ENCODE results near the gene DYSF. TPM values are rescaled to one million over a fixed set of nuclear protein-coding genes. Genes with fewer than 3 reads are reported as not detected.

DYSF gene
- polyA plus RNA-seq, 12 donors: 53.5 to 196 (median 112) TPM

DNA sequence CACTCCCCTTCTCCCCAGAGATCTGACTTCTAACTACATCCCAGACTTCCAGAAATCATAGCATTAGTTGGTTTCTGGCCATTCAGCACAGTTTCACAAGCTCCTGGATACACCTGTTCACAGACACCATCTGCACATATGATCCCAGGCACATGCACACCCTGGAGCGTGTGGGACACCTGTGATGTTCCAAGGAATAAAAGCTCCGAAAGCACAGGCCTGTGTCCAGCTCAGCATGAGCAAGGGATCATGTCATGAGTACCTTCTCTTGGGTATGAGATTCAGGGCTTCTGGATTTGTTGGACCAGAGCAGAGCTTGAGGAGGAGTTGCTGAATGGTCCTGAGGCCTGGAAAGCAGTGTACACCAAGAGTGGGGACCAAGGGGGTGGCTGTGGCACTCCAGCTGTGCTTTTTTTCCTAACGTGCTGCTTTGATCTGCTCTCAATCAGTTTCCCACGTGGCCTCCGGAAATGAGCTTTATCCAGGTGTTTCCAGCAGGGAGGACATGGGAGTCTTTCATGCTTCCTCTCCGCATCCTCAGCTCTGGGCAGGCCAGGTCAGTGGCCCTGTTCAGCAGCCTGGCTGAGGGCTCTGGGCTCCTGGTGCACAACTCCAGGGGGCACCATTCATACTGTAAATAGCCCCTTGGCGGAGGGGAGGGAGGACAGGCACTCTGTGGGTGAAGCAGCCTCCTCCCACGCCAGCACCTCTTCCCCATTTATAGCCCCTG lies 1.8 kb downstream of the DYSF start:
- no peak for DNase-seq

DNA sequence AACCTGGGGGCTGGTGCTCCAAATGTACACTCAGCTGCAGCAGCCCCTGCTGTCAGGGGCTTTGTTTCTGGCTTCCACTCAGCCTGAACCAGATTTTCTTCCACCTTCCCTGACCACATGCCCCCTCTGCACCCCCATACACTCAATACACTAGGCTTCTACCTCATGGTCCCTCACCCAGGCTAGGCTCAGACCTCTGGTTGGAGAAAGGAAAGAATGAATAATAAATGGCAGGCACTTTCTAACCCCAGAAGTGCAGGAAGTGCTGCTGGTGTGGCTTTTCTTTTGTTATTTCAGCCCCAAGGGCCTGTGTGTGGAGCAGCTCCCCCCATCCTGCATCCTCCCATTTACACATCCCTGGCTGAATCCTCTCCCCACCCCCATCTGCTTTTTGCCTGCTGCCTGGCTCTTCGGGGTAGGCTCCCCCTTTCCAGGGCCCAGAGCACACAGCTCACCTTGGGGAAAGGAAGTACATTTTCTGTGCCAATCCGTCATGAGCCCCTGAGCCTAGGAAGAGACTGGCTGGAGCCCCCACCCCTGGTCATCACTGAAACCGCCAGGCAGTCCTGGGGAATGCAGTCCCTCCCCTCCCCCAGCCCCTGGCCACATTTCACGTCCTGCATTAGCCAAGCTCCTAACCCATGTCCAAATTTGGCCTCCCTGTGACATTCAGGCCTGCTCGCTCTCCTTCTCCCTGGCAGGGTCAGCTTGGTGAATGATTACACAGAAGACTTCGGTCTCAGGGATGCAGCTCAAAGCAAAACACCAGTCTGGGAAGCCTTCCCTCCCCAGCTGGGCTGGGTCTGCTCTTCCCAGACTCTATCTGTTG lies 2.6 kb downstream of the DYSF start:
- DNase-seq: no peak

DNA sequence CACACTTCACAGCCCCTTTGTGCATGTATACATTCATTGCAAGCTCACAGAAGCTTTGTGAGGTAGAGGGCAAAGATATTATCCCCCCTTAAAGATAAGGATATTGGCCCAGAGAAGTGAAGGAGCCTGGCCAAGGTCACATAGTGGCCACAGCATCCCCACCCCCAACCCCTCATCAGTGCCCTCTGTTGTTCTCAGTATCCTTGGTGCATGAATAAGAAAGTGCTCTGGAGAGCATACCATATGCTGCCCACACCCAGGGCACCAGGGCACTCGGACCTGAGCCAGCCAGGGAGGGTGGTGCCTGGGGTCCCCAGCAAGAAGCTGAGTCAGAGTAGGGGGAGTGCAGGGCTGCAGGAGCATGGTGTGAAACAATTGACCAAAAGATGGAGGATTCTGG lies 3.3 kb downstream of the DYSF start:
- no peak for DNase-seq

DNA sequence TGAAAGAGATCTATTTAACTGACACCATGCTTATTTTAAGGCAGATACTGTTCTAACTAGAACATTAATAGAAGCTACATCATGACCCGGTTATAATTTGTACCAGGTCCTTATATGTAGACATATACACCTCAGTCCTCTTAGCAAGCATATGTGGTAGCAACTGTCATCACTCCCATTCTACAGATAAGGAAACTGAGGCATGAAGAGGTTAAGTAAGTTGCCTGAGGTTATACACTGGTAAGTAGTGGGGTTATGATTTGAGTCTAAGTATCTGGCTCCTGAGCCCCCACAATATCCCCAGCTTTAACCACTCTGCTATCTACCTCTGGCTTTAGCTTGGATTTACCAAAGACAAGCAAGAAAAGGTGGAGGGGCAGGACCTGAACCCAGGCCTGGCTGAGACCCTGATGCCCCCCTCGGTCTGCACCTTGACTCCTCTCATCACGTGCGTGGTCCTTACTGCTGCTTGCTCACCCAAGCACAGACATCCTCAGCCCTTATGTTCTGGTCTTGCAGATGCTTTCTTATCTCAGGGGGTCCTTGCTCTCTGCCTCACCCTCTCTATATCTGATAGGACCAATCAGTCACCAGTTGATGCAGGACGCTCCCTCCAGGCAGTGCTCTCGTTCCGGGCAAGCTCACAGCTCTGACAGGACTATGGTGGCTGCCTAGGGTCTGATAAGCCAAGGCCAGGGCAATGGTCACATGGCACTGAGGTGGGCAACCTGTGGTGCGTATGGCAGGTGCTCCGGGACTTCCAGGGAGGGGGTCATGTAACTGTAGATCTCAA lies 4.0 kb downstream of the DYSF start:
- DNase-seq: no peak

DNA sequence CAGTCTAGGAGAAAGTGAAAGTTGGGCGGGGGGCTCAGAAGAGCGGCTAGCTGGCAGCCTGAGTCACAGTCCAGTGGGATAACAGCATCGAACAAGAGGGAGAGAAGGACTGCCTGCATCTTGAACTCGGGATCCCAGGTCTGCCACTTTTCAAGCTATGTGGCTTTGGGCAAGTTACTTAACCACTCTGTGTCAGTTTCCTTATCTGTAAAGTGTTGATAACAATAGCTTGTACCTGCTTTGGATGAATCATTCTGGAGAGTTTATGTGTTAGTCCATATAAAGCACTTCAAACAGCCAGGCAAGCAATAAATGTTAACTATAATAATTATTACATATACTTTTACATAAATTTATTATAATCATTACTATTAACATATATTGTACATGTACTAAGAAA lies 4.6 kb downstream of the DYSF start:
- no peak for DNase-seq

DNA sequence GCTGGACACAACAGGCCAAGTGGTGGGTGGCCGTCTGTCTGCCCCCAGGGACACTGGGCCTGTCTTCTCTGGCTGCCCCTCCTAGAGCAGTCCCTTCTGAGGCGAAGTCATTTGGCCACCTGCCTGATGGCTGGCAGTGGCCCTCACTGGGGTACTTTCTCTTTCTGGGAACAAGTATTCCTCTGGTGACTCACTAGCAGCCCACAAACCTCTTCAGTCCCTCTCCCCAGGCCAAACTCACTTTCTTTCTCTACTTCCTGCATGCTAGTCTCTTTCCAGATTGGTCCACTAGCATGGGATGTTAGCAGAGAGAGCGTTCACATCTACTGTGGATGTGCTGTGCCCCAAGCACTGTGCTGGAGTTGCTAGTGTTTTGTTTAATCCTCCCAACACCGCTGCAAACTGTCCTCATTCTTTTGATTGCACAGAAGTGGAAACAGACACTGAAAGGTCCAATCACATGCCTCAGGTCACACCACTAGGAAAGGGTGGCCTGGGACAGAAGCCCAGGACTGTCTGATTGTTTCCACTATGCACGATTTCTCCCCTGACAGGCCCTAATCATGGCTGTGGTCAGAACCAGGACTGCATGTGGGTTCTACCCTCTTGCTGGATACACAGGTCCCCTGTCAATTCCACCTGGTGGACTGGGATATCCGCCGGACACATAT lies 5.2 kb downstream of the DYSF start:
- DNase-seq: no peak

DNA sequence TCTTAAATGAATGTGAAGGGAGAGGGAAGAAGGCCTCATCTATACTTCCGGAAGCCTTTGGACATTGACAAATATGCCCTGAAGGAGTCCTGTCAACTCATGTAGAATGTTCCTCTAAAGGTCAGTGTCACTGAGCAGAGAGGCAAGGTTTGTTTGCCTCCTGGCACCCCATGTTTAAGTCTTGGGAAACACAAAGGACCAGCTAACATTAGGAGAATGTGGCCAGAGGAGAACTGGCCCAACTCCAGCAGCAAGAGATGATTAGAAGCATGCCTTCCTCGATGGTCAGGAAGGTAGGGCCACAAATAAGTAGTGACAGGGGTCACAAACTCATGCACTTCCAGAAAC lies 5.7 kb downstream of the DYSF start:
- DNase-seq: no peak

DNA sequence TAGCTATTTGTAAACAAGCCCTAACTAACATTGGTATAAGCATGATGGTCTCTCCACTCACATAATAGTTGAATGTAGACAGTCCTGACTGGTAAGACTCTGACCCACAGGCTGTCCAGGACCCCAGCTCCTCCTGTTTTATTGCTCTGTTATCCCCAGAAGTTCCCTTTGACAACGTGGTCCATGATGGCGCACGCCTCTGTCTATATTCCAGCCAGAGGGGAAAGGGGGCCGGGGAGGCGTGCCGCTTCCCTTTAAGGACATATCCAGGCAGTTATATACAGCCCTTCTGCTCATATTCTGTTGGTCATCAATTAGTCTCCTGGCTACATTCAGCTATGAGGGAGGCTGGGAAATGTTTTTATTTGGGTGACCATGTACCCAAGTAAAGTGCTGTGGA lies 6.7 kb downstream of the DYSF start:
- DNase-seq: no peak

DNA sequence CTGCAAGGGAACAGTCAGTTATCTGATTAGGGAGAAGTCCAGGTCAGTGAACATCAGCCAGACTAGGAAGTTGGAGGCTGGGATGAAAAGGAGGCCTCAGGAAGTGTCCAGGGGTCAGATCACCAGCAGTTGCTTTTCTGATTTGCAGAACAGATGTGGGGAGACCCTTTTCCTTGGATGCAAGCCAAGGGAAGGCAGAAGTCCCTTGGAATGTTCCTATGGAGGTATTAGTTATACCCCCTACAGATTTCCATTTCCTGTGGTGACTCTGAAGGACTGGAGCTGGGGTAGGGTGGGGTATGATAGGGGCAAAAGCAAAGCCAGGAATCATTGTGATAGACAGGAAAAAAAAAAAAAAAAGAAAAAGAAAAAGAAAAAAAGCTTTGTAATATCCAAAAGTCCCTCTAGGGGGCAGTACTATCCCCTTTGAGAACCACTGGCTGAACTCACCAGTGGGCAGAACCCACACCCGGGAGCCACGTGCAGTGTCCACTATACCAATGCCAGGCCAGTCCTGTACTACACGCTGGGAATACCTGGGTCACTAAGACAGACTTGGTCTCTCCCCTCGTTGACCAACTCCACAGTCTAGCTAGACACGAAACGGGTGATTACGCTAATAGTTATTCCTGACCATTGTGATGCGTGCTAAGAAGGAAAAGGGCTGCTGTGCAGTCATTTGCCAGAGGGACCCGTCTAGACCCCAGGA lies 7.4 kb downstream of the DYSF start:
- DNase-seq: no peak

DNA sequence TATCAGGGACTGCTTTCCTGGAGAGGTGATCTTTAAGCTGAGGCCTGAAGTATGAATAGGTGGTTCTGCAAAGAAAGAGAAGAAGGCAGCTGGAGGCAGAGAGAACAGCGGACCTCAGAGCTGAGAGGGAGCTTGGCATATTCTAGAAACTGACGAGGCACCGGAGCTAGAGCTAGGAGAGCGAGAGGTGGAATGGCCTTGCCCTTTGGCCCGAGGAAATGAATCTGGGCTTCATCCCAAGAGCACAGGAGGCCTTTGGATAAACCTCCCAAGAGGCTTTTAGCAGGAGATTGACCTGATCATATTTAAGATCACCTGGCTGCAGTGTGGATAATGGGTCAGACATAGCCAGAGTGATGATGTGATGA lies 7.9 kb downstream of the DYSF start:
- no peak for DNase-seq

DNA sequence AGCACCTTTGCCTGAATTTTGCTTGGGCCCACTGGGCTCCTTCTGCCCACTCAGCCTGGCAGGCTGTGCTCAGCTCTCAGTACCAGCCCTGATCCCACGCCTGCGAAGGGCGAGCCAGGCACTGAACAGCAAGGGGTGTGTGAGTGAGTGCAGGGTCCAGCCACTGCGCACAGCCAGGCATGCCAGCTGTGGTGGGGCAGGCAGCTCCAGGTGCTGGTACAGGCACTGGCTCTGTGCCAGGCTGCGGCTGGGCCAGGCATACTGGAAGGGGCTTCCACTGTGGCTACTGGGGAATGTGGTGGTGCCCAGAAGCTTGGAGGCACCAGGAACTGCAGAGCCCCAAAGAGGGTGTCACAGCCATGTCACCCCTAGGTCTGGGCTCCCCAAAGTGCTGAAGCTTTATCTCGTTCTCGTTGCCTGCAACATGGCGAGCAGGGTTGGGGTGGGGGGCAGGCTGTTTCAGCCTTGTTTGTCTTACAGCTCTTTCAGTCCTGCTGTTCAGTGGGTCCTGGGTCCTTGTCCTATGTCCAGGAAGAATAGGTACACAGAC lies 8.8 kb downstream of the DYSF start:
- DNase-seq: no peak

DNA sequence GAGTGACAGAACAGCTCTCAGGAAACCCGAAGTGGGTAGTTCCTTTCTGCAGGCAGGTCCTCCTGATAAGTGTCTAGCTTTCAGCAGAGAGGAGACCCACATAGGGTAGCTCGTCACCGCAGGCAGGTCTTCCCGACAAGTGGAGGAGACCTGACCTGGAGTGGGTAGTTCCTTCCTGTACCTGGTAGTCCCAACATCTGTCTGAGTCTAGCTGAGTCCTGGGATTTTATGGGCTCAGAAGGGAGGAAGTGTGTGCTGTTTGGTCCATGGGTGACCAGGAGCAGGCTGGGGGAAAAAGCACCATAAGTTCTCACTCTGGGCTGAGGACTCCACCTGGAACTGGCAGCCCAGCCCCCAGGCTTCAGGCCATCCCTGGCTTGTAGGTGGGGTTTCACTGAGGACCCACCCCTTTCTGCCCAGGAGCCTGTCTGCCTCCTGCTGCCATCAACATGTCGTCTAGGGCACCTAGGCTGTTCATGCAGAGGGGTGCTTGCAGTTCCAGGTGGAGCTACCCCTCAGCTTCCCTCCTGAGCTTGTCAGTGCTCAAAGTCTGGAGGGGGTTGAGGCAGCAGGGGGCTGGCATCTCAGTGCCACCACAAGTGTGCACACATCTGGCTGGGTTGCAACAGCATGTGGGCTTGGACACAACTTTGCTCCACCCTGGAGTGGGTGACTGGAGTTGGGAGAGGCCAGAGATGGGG lies 9.4 kb downstream of the DYSF start:
- DNase-seq: no peak

DNA sequence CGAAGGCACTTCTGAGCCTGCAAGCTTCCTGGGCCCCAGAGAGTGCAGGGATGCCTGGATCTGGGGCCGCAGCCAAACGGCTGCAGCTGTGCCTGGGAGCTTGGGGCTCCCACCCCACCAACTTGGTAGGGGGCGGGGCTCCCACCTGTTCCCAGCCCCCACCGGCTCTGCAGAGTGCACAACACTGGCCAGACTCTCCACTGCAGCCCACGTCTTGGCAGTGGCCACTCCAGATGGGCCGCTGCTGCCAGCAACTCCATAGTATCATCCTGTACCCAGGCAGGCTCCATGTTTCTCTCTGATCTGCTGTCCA lies 9.9 kb downstream of the DYSF start:
- DNase-seq: no peak

DNA sequence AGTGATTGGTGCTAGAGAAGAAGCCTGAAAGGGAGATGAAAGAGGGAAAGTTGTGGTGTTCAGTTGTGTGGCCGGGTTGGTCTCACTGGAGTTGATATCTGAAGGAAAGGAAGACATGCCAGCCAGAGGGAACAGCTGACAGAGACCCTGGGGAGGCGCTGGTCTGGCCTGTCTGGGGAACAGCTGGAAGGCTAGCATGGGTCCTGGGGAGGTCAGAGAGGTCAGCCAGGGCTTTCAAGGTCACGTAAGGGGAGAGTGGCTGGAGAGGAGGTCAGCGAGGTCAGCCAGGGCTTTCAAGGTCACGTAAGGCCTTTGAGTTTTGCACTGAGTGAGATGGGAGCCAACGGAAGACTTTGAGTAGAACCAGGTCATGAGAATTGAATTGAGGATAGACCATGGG lies 11.0 kb downstream of the DYSF start:
- DNase-seq: no peak

DNA sequence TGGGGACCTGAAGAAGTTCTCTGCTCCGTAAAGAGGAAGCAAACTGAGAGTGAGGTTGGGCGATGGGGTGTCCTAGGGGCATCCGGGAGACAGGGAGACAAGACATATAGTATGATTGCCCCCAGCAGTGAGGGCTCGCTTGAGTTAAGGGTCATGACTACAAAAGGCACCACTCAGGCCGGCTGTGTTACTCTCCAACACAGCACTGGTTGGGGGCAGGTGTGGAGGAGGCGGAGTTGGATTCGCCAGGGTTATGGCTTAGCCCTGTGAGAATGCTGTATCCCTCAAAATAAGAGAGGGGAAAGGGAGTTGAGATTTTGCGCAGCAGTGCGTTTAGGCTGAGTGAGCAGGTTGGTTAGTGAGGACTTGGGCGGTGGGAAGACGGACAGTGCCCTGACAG lies 12.0 kb downstream of the DYSF start:
- DNase-seq: no peak

DNA sequence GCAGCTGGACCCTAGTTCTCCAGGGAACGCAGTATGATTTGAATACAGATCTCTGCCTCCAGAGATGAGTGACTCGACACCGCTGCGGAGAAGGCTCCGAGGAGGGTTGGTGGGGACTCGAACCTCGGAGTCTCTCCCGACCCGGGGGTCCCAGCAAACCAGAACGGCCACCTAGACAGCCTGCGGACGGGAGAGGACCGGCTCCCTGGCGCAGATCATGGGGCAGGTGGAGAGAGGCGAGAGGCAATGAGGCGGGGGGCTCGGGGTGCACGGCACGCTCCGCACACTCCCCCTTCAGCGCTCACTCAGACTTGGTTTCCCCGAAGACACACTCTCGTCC lies 12.6 kb downstream of the DYSF start:
- no peak for DNase-seq

DNA sequence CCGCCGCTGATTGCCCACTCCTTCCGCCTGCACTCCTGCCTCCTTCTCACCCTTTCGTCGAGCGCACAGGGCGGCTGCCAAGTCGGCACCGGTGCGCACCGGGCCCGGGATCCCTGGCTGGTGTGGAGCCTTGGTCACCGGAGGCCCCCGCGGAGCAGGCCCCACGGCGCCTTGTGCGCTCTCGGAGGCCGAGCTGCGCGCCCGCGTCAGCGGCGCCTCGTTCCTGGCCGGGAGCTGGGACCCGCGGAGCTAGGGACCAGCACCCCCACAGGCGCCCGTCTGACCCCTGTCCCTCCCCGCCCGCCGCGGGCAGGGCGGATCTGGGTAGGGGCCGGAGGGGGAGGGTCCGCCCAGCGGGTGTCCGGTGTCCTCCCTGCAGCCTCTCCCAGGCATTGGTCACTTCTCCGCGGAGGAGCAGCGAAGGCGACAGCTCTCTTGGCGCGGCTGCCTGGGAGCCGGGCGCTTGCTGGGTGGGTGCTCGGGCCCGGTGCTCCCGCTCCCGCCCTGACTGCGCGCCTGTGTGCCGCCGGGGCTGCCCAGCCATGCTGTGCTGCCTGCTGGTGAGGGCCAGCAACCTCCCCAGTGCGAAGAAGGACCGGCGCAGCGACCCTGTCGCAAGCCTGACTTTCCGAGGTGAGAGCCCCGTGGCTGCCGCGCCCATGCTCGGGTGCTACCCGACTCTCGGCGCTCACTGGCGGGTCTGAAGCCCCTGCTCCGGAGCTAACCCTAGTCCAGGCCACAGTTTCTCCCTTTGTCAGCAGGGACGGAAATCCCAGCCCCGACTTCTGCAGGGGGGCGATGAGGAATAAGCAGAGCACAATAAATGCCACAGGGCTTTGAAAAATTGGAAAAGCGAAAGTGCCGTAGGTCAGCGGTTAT lies 13.2 kb downstream of the DYSF start:
- DNase-seq: peak; percentile 30

DNA sequence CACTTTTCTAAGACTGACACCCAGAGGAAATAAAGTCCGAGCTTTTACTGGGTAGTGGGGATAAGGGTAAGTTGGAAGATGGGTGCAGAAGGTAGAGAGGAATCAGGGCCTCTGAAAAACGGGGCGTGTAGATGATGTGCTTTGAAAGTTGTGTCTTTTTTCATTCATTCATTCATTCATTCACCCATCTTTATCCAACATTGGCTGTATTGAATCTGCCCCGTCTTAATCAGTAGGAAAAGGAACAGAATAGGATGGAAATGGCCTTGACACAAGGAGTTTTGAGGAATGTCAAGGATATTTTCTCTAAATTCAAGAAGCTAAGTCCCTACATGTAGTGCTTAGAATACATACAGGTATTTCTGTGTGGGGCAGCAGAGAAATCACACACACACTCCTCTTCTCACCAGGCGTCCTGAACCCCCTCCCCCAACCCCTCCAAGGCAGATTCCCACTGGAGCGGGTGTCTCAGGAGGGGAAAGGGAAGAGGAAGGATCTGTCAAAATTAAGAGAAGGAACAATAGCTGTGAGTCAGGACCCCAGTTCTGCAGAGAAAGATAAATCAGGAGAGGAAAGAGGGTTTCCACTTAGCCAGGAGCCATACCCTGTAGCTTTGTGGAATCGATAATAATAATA lies 13.9 kb downstream of the DYSF start:
- no peak for DNase-seq

DNA sequence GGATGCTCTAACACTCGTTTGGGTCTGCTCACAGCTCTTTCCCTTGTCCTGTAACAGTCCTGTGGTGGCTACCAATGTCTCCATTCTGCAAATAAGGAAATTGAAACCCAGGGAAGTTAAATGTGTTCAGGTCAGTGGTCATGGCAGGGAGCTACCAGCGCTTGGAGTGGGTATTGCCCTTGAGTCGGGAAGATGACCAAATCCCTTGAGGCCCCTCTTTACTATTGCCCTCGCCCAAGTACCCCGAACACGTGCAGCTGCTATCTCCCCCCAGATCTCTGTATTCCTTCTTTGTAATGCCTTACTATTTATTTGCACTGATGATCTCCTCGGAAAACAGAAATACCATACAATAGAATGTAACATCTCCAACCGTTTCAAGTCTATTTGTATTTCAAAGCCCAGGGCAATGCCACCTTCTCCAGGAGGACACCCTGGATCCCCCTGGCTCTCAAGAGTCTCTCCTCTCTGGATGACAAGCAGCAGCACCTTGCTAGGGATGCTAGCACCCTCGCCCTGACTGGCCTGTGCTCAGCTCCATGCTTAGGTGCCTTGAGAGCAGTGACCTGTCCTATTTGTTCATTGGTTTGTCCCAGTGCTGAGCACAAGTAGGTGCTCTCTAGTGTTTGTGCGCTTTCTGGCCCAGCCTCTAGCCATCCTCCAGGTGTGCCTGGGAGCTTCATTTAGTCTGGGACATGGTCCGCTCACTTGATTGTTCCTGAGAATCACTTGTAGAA lies 15.1 kb downstream of the DYSF start:
- no peak for DNase-seq
